ENCODE measurements around the gene PRKRIP1.

PRKRIP1 gene

DNA sequence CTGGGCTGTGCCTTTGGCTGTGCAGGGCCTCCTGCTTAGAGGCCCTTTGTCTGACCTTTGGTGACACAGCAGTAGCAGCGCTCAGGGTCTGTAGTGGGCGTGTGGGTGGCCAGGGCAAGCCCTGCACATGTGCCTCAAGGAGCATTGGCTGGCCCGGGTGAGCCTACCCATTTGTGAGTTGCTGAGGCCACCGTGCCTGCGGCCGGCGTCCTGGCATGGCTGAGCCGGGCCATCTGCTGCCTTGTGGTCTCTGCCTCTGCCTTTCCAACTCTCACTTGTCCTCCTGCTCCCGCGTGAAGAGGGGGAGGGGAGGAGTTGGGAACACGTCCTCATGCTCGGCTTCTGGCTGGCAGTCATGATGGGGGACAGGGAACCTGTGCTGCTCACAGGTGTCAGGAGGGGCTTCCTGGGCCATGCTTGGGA lies 28.0 kb downstream of the PRKRIP1 start:
- CTCF ChIA-PET: interaction anchor here (1.0 to 2.2 kb wide), 3 partner anchors 8 to 32 kb away, joined by 3 to 6 read pairs (median 4); no protein-coding TSS in a partner anchor
- no peak overlapping the region for H3K4me3 ChIP-seq (ENCODE audit: low read depth, low read length)
- POLR2A ChIA-PET: no interaction called here
- no peak for DNase-seq (ENCODE audit: low read depth, low spot score)
- TF ChIP-seq, protein P1, sequence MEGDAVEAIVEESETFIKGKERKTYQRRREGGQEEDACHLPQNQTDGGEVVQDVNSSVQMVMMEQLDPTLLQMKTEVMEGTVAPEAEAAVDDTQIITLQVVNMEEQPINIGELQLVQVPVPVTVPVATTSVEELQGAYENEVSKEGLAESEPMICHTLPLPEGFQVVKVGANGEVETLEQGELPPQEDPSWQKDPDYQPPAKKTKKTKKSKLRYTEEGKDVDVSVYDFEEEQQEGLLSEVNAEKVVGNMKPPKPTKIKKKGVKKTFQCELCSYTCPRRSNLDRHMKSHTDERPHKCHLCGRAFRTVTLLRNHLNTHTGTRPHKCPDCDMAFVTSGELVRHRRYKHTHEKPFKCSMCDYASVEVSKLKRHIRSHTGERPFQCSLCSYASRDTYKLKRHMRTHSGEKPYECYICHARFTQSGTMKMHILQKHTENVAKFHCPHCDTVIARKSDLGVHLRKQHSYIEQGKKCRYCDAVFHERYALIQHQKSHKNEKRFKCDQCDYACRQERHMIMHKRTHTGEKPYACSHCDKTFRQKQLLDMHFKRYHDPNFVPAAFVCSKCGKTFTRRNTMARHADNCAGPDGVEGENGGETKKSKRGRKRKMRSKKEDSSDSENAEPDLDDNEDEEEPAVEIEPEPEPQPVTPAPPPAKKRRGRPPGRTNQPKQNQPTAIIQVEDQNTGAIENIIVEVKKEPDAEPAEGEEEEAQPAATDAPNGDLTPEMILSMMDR (IDR thresholded peaks at IDR 0.05; ENCODE audit: insufficient read depth, low read length, missing control alignments): no peak

DNA sequence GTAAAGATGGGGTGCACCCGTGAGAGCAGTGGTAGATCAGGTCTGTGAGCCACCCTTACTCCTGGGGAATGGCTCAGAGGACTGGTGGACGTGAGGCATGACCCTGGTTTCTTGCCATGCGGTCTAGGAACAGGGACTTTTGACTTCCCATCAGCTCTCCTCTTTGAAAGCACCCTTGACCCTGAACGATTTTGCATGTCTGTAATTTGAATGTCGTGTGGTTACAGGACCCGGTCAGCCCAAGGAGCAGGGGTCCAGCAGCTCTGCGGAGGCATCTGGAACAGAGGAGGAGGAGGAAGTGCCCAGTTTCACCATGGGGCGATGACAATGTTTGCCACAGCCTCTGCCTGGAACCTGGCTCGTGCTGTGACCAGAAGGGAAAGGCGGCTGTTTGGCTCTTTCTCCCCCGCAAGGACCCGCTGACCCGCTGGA lies 28.6 kb downstream of the PRKRIP1 start:
- H3K4me3 ChIP-seq (ENCODE audit: low read depth, low read length): no peak overlapping the region
- DNase-seq (ENCODE audit: low read depth, low spot score): no peak
- TF ChIP-seq, protein P1 (IDR thresholded peaks at IDR 0.05; ENCODE audit: insufficient read depth, low read length, missing control alignments): no peak
- CTCF ChIA-PET: interaction anchor here (1.1 to 2.2 kb wide), 3 partner anchors 12 to 33 kb away, joined by 4 to 6 read pairs (median 4); no protein-coding TSS in a partner anchor
- POLR2A ChIA-PET: no interaction called here

DNA sequence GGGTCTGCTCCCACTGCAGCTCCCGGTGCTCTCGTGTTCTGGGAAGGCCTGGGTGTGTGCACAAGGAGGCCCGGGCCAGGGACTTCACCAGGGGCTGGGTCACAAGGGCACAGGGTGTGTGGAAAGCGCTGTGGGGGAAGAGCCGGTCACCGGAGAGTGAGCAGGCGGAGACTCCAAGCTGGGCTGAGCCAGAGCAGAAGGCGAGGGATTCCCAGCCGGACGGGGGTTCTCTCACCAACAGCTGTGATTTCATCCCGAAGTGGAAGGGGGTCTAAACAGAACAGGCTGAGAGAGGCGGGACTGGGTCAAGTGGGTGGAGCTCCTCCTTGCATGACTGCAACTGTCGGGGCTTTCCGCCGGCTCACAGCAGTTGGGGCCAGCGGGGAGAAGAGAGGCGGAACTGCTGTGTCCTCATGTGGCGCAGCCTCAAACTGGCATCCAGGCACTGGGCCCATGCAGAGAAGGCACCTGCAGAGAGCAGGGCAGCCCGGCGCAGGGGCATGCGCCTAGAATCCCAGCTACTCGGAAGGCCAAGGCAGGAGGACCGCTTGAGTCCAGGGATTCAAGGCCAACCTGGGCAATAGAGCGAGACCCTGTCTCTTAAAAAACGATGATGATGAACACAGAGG lies 29.6 kb downstream of the PRKRIP1 start:
- TF ChIP-seq, protein P1 (IDR thresholded peaks at IDR 0.05; ENCODE audit: insufficient read depth, low read length, missing control alignments): no peak

DNA sequence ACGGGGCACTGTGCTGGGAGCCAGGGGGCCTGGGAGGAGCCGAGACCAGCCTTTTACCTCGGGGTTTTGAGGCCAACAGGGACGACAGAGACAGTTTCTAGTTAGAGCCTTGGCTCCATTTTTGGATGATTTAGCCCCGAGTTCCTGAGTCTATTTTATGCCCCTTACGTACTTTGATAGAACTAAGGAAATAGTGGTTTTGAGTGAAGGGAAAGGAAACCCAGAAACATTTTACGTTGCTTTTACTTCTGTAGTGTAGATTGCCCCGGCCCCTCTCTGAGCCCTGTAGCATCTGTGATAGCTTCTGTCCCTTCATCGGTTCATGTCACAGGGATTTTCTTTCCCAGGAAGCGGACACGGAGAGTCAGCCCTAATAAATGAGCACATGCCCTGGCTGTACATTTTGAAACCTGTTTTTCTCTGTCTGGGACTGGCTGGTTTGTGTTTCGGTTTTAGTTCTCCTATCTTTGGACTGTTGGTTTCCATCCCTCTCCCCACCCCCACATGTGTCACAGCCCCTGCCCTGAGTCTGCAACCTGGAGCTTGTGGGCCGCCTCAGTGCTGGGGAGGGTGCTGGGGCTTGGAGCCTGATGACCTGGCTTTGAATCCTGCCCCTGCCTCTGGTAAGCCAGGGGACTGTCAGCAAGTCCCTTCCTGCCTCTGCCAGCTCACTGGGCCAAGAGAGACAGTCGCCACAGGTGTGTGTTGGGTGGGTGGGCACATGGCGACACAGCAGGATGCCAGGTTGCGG lies 30.3 kb downstream of the PRKRIP1 start:
- TF ChIP-seq, protein P1 (IDR thresholded peaks at IDR 0.05; ENCODE audit: insufficient read depth, low read length, missing control alignments): no peak
- DNase-seq (ENCODE audit: low read depth, low spot score): no peak
- CTCF ChIA-PET: interaction anchor here (0.7 to 2.2 kb wide), 3 partner anchors 12 to 21 kb away, joined by 3 to 6 read pairs (median 4); no protein-coding TSS in a partner anchor
- POLR2A ChIA-PET: no interaction called here
- no peak overlapping the region for H3K4me3 ChIP-seq (ENCODE audit: low read depth, low read length)

More for the DNA sequence above, 29.6 kb downstream of the PRKRIP1 start:
- no peak overlapping the region for H3K4me3 ChIP-seq (ENCODE audit: low read depth, low read length)
- ChIA-PET CTCF (interaction anchor here (0.7 to 2.2 kb wide), 3 partner anchors 11 to 20 kb away, joined by 3 to 6 read pairs (median 4); no protein-coding TSS in a partner anchor), POLR2A (no interaction called here)
- DNase-seq (ENCODE audit: low read depth, low spot score): no peak

DNA sequence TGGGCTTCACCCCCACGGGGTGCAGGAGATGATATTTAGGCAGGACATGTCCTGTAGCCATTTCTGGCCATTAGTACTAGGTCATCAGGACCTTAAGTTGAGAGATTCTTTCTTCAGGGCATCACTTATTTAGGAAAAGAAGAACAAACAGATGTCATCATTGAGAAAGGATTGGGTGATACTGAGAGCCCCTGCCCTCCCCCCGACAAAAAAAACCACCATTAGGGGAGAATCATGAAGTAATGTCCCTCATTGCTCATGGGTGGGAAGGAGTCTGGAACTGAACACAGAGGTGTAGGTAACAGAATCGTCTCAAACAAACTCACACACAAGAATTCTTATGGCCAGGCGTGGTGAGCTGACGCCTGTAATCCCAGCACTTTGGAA lies 30.8 kb downstream of the PRKRIP1 start:
- DNase-seq (ENCODE audit: low read depth, low spot score): no peak
- CTCF ChIA-PET: no interaction called here
- TF ChIP-seq, protein P1 (IDR thresholded peaks at IDR 0.05; ENCODE audit: insufficient read depth, low read length, missing control alignments): no peak
- POLR2A ChIA-PET: no interaction called here
- no peak overlapping the region for H3K4me3 ChIP-seq (ENCODE audit: low read depth, low read length)

All from AG04449 (cell line).